Activated T-cell treated with anti-CD3 and anti-CD28 coated beads, Interleukin-2, amount 50 U/mL, for 72 hours (primary cell): ENCODE data around the gene TANK. TPM values are rescaled to one million over a fixed set of nuclear protein-coding genes. Genes with fewer than 3 reads are reported as not detected.

Source experiments
- ATAC-seq, 2 donors: fragments of 150-1000 bp; cut with Tn5 transposase; replicated peaks in 1 of 2; 2 replicates each; pipeline ENCODE4 v1.10.0; 2021; ENCODE audit warnings: moderate library complexity in 2 of 2, mild to moderate bottlenecking in 1 of 2
- DNase-seq, 2 donors: peaks; one replicate each; pipeline ENCODE4 v3.0.0; 2021 to 2022; ENCODE audit warnings: mixed read lengths in 1 of 2
- H3K27ac Mint-ChIP-seq: one replicate; pipeline ENCODE4 v1.8.0; 2022; ENCODE audit warnings: mild to moderate bottlenecking, moderate library complexity, mixed read lengths
- H3K27me3 Mint-ChIP-seq: one replicate; pipeline ENCODE4 v1.8.0; 2022; ENCODE audit warnings: low read depth, mixed read lengths
- H3K36me3 Mint-ChIP-seq, 2 donors: one replicate each; pipeline ENCODE4 v1.8.0; 2022; ENCODE audit warnings: mixed read lengths in 2 of 2, mild to moderate bottlenecking in 1 of 2; ENCODE audit not compliant: insufficient read depth in 2 of 2
- H3K4me1 Mint-ChIP-seq: one replicate; pipeline ENCODE4 v1.8.0; 2022; ENCODE audit warnings: low read depth, mixed read lengths
- H3K4me3 Mint-ChIP-seq, 2 donors: one replicate each; pipeline ENCODE4 v1.8.0; 2022; ENCODE audit warnings: mild to moderate bottlenecking in 2 of 2, mixed read lengths in 2 of 2, moderate library complexity in 2 of 2
- H3K9me3 Mint-ChIP-seq, 2 donors: one replicate each; pipeline ENCODE4 v1.8.0; 2022; ENCODE audit warnings: mixed read lengths in 2 of 2
- total RNA-seq, 2 donors: library from RNA; stranded (reverse); gene quantifications; one replicate each; pipeline ENCODE4 v1.2.3, GENCODE V29; 2022

The TANK gene
- total RNA-seq, 2 donors from 2014 or later: 87.3 to 87.8 TPM

DNA sequence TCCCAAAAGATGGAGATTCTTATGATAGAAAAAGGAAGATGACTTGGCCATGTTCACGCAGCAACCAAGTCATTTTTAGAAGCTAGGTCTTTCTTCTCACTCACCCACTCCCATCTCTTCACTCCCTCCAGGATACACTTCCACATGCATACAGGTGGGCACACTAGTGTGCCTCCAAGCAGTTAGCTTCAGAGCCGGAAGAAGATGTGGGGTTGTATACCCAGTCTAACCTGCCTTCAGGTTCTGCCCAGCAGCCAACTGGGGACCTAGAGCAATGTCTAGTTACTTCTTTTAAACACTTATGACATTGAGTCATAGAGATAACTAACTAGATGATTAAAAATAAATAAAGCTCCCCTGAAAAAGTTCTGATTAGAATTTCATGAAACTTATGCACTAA lies 21.8 kb upstream of the TANK start:
- Mint-ChIP-seq H3K27me3 (no peaks in the 10 kb centered on the region), H3K4me3 (peak overlapping the region; percentile 89 to 92), H3K36me3 (peaks cover 17 to 27% of the 10 kb centered on the region in 2 donors), H3K27ac (peak overlapping the region; percentile 100), H3K4me1 (peaks cover 76% of the 10 kb centered on the region), H3K9me3 (peaks cover 0 to 5% of the 10 kb centered on the region in 2 donors)
- DNase-seq (peak; percentile 25 to 29), ATAC-seq (peak; percentile 14 to 34)

DNA sequence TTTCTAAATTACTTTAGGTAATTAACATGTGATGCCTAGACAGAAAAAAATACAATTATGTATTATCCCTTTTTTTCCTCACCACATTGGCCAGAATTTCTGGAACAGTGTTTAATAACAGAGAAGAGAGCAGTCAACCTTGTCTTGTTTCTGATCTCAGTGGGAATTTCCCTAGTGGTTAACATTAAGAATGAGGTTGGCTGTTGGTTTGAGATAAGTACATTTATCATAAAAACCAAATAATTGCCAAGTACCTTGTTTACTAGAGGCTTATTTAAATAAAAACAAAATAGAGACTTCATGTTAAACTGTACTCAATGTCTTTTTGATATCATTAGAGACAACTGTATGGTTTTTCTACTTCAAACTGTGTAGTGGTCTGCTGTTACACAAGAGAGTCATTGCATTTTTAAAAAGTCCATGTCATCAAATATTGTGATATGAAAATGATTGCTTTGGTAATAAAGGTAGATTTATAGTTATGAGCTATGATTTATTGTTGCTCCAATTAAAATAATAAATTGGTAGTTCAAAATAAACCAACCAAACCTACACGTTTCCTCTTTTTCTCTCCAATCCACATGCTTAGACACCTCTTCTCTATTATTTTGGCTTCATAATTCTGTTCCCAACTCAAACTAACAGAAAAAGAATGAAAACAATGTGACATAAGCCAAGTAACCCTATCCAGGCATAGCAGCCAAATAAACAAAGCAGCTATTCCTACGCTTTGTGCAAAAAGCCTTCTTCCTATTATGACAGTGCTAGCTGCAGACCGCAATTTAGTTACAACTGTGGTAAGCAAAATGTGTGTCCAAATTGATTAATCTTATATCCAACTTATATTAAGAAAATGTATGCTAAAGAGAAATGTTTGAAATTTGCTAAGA lies 20.9 kb upstream of the TANK start:
- Mint-ChIP-seq H3K9me3 (peaks cover 3 to 7% of the 10 kb centered on the region in 2 donors), H3K4me1 (peaks cover 82% of the 10 kb centered on the region), H3K4me3 (peak overlapping the region; percentile 89 to 92), H3K27ac (peak overlapping the region; percentile 100), H3K27me3 (no peaks in the 10 kb centered on the region), H3K36me3 (peaks cover 21 to 35% of the 10 kb centered on the region in 2 donors)
- DNase-seq (no peak), ATAC-seq (peak; percentile 23 to 33)

DNA sequence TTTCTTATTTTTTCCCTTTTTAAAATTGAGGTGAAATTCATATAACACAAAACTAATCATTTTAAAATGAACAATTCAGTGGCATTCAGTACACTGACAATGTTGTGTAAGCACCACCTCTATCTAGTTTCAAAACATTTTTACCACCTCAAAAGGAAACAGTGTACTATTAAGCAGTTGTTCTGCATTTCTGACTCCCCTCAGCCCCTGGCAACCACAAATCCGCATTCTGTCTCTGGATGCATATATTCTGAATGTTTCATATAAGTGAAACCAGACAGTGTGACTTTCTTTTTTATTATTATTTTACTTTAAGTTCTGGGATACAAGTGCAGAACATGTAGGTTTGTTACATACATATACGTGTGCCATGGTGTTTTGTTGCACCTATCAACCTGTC lies 19.2 kb upstream of the TANK start:
- peak; percentile 49 to 50 for ATAC-seq
- peak; percentile 44 to 51 for DNase-seq
- Mint-ChIP-seq H3K27me3 (no peaks in the 10 kb centered on the region), H3K4me3 (peak overlapping the region; percentile 83 to 92), H3K36me3 (peaks cover 26 to 50% of the 10 kb centered on the region in 2 donors), H3K27ac (peak overlapping the region; percentile 45), H3K4me1 (peaks cover 84% of the 10 kb centered on the region), H3K9me3 (peaks cover 6 to 10% of the 10 kb centered on the region in 2 donors)

DNA sequence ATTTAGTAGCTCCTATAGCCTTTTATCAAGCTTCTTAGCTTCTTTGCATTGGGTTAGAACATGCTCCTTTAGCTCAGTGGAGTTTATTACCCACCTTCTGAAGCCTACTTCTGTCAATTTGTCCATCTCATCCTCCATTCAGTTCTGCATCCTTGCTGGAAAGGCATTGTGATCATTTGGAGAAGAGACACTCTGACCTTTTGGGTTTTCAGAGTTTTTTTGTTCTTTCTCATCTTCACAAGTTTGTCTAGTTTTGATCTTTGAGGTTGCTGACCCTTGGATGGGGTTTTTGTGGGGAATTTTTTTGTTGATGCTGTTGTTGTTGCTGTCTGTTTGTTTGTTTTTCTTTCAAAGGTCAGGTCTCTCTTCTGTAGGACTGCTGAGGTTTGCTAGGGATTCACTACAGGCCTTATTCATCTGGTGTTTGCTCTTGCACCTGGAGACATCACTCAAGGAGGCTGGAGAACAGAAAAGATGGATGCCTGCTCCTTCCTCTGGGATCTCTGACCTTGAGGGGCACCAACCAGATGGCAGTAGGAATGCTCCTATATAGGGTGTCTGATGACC lies 13.9 kb upstream of the TANK start:
- DNase-seq (no peak), ATAC-seq (no peak)
- H3K27ac Mint-ChIP-seq: peak overlapping the region; percentile 6
- H3K36me3 Mint-ChIP-seq: peaks cover 44 to 84% of the 10 kb centered on the region in 2 donors
- peak overlapping the region in 1 of 2 donors; percentile 31 for H3K4me3 Mint-ChIP-seq
- H3K9me3 Mint-ChIP-seq: peaks cover 13 to 22% of the 10 kb centered on the region in 2 donors
- H3K27me3 Mint-ChIP-seq: no peaks in the 10 kb centered on the region
- peaks cover 64% of the 10 kb centered on the region for H3K4me1 Mint-ChIP-seq

DNA sequence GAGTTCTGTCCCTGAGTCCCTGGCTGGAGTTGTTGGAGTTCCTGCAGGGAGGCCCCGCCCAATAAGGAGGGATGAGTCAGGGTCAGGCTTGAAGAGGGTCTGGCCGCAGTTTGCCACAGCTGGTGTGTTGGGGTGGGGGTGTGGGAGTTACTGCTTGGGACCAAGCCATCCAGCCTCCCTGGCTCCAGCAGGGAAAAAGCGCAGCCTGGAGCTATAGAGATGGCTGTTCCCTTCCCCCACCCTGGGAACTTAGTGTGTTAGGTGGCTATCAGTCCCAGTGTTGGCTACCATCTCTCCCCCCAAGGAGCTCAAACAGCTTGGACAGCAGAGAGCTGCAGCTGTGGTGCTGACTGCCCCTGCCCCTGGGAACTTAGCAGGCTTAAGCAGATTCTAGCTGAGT lies 13.2 kb upstream of the TANK start:
- H3K4me3 Mint-ChIP-seq: no peak overlapping the region
- no peak for ATAC-seq
- no peak for DNase-seq
- peaks cover 17 to 20% of the 10 kb centered on the region in 2 donors for H3K9me3 Mint-ChIP-seq
- peaks cover 57% of the 10 kb centered on the region for H3K4me1 Mint-ChIP-seq
- no peaks in the 10 kb centered on the region for H3K27me3 Mint-ChIP-seq
- H3K27ac Mint-ChIP-seq: no peak overlapping the region
- H3K36me3 Mint-ChIP-seq: peaks cover 43 to 85% of the 10 kb centered on the region in 2 donors

DNA sequence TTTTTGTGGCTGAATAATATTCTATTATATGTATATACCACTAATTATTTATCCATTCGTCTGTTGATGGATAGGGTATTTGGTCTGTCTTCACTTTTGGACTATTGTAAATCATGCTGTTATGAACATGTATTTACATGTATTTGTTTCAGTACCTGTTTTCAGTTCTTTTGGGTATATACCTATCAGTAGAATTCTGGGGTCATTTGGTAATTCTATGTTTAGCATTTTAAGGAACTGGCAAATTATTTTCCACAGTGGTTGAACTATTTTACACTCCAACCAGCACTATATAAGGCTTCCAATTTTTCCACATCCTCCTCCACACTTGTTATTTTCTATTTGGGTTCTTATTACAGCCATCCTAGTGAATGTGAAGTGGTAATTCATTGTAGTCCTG lies 12.4 kb upstream of the TANK start:
- H3K27ac Mint-ChIP-seq: no peak overlapping the region
- H3K4me3 Mint-ChIP-seq: no peak overlapping the region
- no peaks in the 10 kb centered on the region for H3K27me3 Mint-ChIP-seq
- ATAC-seq: no peak
- DNase-seq: no peak
- H3K9me3 Mint-ChIP-seq: peaks cover 19 to 22% of the 10 kb centered on the region in 2 donors
- H3K4me1 Mint-ChIP-seq: peaks cover 48% of the 10 kb centered on the region
- peaks cover 43 to 87% of the 10 kb centered on the region in 2 donors for H3K36me3 Mint-ChIP-seq

DNA sequence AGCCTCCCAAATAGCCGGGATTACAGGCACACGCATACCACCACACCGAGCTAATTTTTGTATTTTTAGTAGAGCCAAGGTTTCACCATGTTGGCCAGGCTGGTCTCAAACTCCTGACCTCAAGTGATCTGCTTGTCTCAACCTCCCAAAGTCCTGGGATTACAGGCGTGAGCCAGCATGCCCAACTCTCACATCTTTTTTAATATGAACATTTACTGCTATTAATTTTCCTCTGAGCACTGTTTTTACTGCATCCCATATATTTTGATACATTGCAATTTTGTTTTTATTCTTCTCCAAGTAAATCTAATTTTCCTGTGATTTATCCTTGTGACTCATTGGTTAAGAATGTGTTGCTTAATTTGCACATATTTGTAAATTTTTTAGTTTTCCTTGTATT lies 9.5 kb upstream of the TANK start:
- Mint-ChIP-seq H3K36me3 (peaks cover 40 to 74% of the 10 kb centered on the region in 2 donors), H3K4me3 (no peak overlapping the region), H3K27me3 (no peaks in the 10 kb centered on the region), H3K27ac (peak overlapping the region; percentile 38), H3K9me3 (peaks cover 14 to 17% of the 10 kb centered on the region in 2 donors), H3K4me1 (peaks cover 28% of the 10 kb centered on the region)
- no peak for ATAC-seq
- no peak for DNase-seq

DNA sequence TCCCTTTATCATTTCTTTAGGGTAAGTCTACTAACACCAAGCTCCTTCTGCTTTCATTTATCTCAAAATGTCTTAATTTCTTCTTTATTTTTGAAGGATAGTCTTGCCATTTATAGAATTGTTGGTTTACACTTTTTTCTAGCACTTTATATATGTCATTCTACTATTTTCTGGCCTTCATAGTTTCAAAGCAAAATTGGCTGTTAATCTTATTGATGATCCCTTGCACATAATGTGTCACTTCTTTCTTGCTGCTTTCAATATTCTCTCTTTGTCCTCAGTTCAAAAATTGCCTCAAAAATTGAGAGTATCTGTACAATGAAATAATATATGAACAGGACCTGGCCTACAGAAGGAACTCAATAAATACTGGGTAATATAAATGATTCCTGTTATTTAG lies 7.9 kb upstream of the TANK start:
- Mint-ChIP-seq H3K27me3 (no peaks in the 10 kb centered on the region), H3K36me3 (peaks cover 34 to 70% of the 10 kb centered on the region in 2 donors), H3K4me1 (peaks cover 27% of the 10 kb centered on the region), H3K9me3 (peaks cover 12 to 17% of the 10 kb centered on the region in 2 donors), H3K27ac (no peak overlapping the region), H3K4me3 (no peak overlapping the region)
- ATAC-seq (no peak), DNase-seq (no peak)

DNA sequence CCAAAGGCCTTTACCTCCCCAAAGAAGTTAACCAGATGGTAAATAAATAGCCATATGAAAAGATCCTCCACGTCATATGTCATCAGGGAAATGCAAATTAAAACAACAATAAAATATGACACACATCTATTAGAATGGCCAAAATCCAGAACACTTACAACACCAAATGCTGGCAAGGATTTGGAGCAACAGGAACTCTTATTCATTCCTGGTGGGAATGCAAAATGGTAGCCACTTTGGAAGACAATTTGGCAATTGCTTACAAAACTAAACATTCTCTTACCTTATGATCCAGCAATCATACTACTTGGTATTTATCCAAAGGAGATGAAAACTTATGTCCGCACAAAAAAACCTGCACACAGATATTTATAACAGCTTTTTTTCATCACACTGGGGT lies 1.3 kb upstream of the TANK start:
- Mint-ChIP-seq H3K27ac (no peak overlapping the region), H3K27me3 (no peaks in the 10 kb centered on the region), H3K4me3 (peak overlapping the region in 1 of 2 donors; percentile 56), H3K4me1 (peaks cover 62% of the 10 kb centered on the region), H3K9me3 (no peaks in the 10 kb centered on the region), H3K36me3 (peaks cover 14 to 21% of the 10 kb centered on the region in 2 donors)
- no peak for ATAC-seq
- DNase-seq: no peak

DNA sequence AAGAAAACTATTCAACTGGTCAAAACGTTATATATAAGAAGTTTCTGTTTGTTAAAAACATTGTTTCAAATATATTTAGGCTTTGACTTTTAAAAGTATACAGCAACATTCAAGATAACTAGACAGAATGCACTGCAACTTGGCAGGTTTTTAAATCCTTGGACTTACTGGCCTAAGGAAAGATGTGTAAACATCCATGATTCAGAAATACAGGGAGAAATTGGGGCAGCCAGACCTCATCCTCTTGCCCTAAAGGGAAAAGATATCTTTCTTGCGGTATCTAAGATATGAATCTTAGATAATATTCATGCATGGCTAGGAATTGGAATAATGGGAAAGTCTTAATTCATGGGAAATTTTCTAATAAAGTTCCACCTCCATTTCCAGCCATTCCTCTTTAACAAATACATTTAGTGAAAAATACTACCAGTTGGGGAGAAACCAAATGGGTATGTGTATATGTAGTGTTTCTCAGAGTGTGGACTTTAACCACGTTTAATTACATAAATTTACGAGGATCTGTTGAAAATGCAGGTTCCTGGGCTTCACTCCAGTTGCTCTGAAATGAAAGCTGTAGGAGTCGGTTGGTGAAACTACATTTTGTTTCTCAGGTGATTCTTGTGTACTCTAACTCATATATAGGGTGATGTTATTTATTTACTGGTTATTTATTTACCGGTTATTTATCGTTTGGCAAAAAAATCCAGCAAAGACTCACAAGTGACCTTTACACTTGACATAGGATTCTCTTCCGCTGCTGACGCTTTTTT lies 587 bp upstream of the TANK start:
- H3K27ac Mint-ChIP-seq: peak overlapping the region; percentile 84
- ATAC-seq (no peak), DNase-seq (no peak)
- H3K4me1 Mint-ChIP-seq: peaks cover 62% of the 10 kb centered on the region
- H3K36me3 Mint-ChIP-seq: peaks cover 10 to 18% of the 10 kb centered on the region in 2 donors
- H3K27me3 Mint-ChIP-seq: no peaks in the 10 kb centered on the region
- H3K4me3 Mint-ChIP-seq: peak overlapping the region; percentile 93
- H3K9me3 Mint-ChIP-seq: no peaks in the 10 kb centered on the region

DNA sequence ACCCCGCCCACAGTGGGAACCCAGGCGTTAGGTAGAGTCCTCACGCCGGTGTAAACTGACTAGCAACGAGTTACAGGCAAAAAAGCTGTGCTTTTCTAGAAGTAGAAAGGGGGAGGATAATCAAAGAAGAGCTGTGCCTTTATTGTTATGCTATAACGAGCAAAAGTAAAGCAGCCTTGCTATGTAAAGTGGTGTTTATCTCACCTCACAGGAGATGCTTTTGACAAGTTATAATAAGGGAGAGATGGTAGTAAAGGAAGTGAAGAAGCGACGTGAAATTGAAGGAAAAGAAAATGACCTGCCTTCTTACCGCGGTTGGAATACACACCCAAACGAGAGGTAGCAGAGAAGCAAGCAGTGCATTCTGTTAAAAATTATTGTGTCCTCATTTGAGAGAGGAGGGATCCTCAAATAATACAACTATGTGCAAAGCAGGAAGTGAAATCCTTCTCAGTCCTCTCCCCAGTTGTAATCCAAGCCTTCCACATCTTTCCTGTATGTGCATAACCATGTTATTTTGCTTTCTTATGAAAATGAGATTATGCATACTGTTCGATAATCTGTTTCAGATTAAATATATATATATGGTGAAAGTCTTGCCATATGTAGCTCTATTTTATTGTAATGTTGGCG lies 962 bp downstream of the TANK start:
- peaks cover 74% of the 10 kb centered on the region for H3K4me1 Mint-ChIP-seq
- H3K36me3 Mint-ChIP-seq: peaks cover 12 to 17% of the 10 kb centered on the region in 2 donors
- H3K9me3 Mint-ChIP-seq: no peaks in the 10 kb centered on the region
- ATAC-seq (peak in 1 of 2 donors; percentile 24), DNase-seq (no peak)
- H3K4me3 Mint-ChIP-seq: peak overlapping the region; percentile 93
- H3K27ac Mint-ChIP-seq: peak overlapping the region; percentile 95
- H3K27me3 Mint-ChIP-seq: no peaks in the 10 kb centered on the region

DNA sequence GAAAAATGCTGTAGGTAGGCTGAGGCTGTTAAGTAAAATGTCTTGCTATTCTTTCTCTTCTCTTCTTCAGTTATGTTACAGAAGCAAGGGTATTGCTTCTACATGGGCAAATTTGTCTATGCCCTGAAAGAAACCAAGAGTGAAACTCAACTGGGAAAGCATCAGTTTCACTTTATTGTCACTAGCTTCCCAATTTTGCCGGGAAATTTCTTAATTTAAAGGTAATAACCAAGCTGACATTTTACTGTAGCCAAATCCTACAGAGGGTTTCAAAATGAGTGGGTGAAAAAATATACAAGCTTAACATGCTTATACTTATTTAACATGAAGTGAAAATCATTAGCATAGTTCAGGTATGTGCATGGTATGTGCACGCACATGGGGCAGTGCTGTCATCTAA lies 3.2 kb downstream of the TANK start:
- ATAC-seq: no peak
- no peaks in the 10 kb centered on the region for H3K27me3 Mint-ChIP-seq

More for the DNA sequence above, 3.2 kb downstream of the TANK start:
- Mint-ChIP-seq H3K27ac (peak overlapping the region; percentile 97), H3K4me1 (peaks cover 88% of the 10 kb centered on the region), H3K36me3 (peaks cover 19 to 25% of the 10 kb centered on the region in 2 donors), H3K9me3 (peaks cover 0 to 3% of the 10 kb centered on the region in 2 donors), H3K4me3 (peak overlapping the region; percentile 73 to 93)
- no peak for DNase-seq
